B cell (primary cell): Measurements from ENCODE around the gene CLCN3. TPM values are rescaled to one million over a fixed set of nuclear protein-coding genes. Genes with fewer than 3 reads are reported as not detected.
"Not testable (repeated sequence)": the region's sequence is repeated elsewhere in the genome, so short reads cannot be mapped to it uniquely, and the experiment has no call there.

Experiments
- ATAC-seq: fragments of 200-7000 bp; cut with Tn5 transposase; one replicate; pipeline ENCODE4 v1.10.0; 2021; ENCODE audit warnings: low read depth, mild to moderate bottlenecking, moderate number of reproducible peaks, moderate library complexity
- CTCF ChIA-PET: fragments of 350-600 bp; sonication (Branson Sonifier 250); formaldehyde crosslinking; loops from one replicate; lab custom pipeline; 2021; ENCODE audit warnings: antibody characterized with exemption, inconsistent platforms; lab: Charles Lee
- POLR2A ChIA-PET: fragments of 350-600 bp; sonication (Branson Sonifier 250); formaldehyde crosslinking; loops from one replicate; lab custom pipeline; 2021; ENCODE audit warnings: antibody characterized with exemption; lab: Charles Lee
- DNase-seq: peaks from one replicate; pipeline ENCODE4 v3.0.0; 2013
- H2AFZ ChIP-seq: 2 replicates; pipeline ENCODE4 v1.6.1; 2012; ENCODE audit warnings: mild to moderate bottlenecking, low read depth, low read length; ENCODE audit not compliant: insufficient read depth, poor library complexity, severe bottlenecking
- H3K27ac ChIP-seq, 2 donors: 1 replicate in 1 of 2; 2 replicates in 1 of 2; pipeline ENCODE4 v1.5.1; 2012 to 2013; ENCODE audit warnings: low read length in 2 of 2, mild to moderate bottlenecking in 2 of 2, moderate library complexity in 1 of 2
- H3K27me3 ChIP-seq, 4 experiments: fragments of 200-600 bp in 1 of 4; sonication (generic) in 1 of 4; replicated peaks in 1 of 4; 1 replicate in 2 of 4; 2 replicates in 2 of 4; pipeline versions ENCODE4 v1.6.1 to v1.7.0; 2013 to 2016; ENCODE audit warnings: low read length in 3 of 4, mild to moderate bottlenecking in 2 of 4, mixed read lengths in 1 of 4, moderate library complexity in 1 of 4; ENCODE audit not compliant: insufficient read depth in 4 of 4, control insufficient read depth in 3 of 4; ENCODE audit errors: control extremely low read depth in 1 of 4
- H3K36me3 ChIP-seq, 2 experiments: replicated peaks in 1 of 2; 1 replicate in 1 of 2; 2 replicates in 1 of 2; pipeline versions ENCODE4 v1.6.1 to v1.7.1; 2013; ENCODE audit warnings: low read length in 1 of 2; ENCODE audit not compliant: insufficient read depth in 2 of 2, control insufficient read depth in 1 of 2; ENCODE audit errors: control extremely low read depth in 1 of 2, extremely low read depth in 1 of 2
- H3K4me1 ChIP-seq, 2 donors: fragments of 200-600 bp in 1 of 2; sonication (generic) in 1 of 2; 1 replicate in 1 of 2; 2 replicates in 1 of 2; pipeline versions ENCODE4 v1.5.1 to v1.6.1; 2013 to 2017; ENCODE audit warnings: low read length in 2 of 2; ENCODE audit not compliant: control insufficient read depth in 2 of 2, insufficient read depth in 2 of 2
- H3K4me2 ChIP-seq: replicated peaks from 2 replicates; pipeline ENCODE3; 2012; ENCODE audit warnings: mild to moderate bottlenecking, low read depth, low read length; ENCODE audit not compliant: poor library complexity, severe bottlenecking
- H3K4me3 ChIP-seq, 5 experiments: fragments of 200-600 bp in 1 of 5; sonication (generic) in 1 of 5; 1 replicate in 3 of 5; 2 replicates in 2 of 5; pipeline versions ENCODE4 v1.5.1 to v1.7.0; 2011 to 2016; ENCODE audit warnings: low read length in 4 of 5, mild to moderate bottlenecking in 4 of 5, low read depth in 2 of 5, control low read depth in 1 of 5, moderate library complexity in 1 of 5; ENCODE audit not compliant: insufficient read depth in 1 of 5; ENCODE audit errors: control extremely low read depth in 1 of 5, extremely low read depth in 1 of 5
- H3K79me2 ChIP-seq: fragments of 200-600 bp; sonication (generic); one replicate; pipeline ENCODE4 v1.6.0; 2016; ENCODE audit warnings: low read length; ENCODE audit not compliant: control insufficient read depth, insufficient read depth
- H3K9ac ChIP-seq: fragments of 200-600 bp; sonication (generic); 2 replicates; pipeline ENCODE4 v1.6.1; 2017; ENCODE audit warnings: mild to moderate bottlenecking, low read length, moderate library complexity
- H3K9me3 ChIP-seq, 3 donors: one replicate each; pipeline versions ENCODE4 v1.6.1 to v1.7.1; 2013; ENCODE audit warnings: low read length in 2 of 3; ENCODE audit not compliant: control insufficient read depth in 2 of 3, insufficient read depth in 1 of 3; ENCODE audit errors: control extremely low read depth in 1 of 3
- H4K20me1 ChIP-seq: 2 replicates; pipeline ENCODE4 v1.6.0; 2012; ENCODE audit warnings: mild to moderate bottlenecking, low read length; ENCODE audit not compliant: insufficient read depth, control insufficient read depth, poor library complexity, severe bottlenecking
- H3K27ac Mint-ChIP-seq: one replicate; pipeline ENCODE4 v1.8.0; 2021; ENCODE audit warnings: mixed read lengths
- H3K27me3 Mint-ChIP-seq: one replicate; pipeline ENCODE4 v1.8.0; 2021; ENCODE audit warnings: mixed read lengths
- H3K4me1 Mint-ChIP-seq: one replicate; pipeline ENCODE4 v1.8.0; 2021; ENCODE audit warnings: mixed read lengths
- H3K4me3 Mint-ChIP-seq: one replicate; pipeline ENCODE4 v1.8.0; 2021; ENCODE audit warnings: mixed read lengths
- H3K9me3 Mint-ChIP-seq: one replicate; pipeline ENCODE4 v1.8.0; 2022; ENCODE audit warnings: mixed read lengths; ENCODE audit not compliant: insufficient read depth
- EZH2 ChIP-seq: IDR thresholded peaks from 2 replicates; pipeline ENCODE4 v1.6.1; 2012; ENCODE audit warnings: borderline replicate concordance, low read depth, mild to moderate bottlenecking, moderate library complexity, low read length; ENCODE audit not compliant: insufficient read depth, poor library complexity, severe bottlenecking
- WGBS: methylation state at CpG from one replicate; pipeline ENCODE4 v1.1.5; 2013; ENCODE audit warnings: missing lambda C conversion rate; ENCODE audit not compliant: insufficient coverage; 5-methylcytosine and 5-hydroxymethylcytosine counted together
- intact Hi-C: fragments of 100-400 bp; cut with micrococcal nuclease; formaldehyde crosslinking; loops from one replicate; pipeline ENCODE4 v1.10.0; 2022
- polyA plus RNA-seq: library from polyadenylated mRNA; depleted of rRNA; stranded (reverse); fragments of >200 nt; gene quantifications from 2 replicates; pipeline ENCODE4 v1.2.3, GENCODE V29; 2012
- total RNA-seq, 2 donors: library from RNA; stranded (reverse); fragments of 120-200 nt in 1 of 2; gene quantifications; 1 replicate in 1 of 2; 2 replicates in 1 of 2; pipeline versions ENCODE4 v1.2.3 to v1.2.4, GENCODE V29; 2013 to 2022
- TF ChIP-seq, protein P1 (sequence below): fragments of 200-600 bp; IDR thresholded peaks from one replicate; pipeline ENCODE4 v1.8.0; 2022; ENCODE audit warnings: antibody characterized with exemption, mild to moderate bottlenecking

Gene CLCN3
- total and polyA plus RNA-seq, 2 donors (not counting 1 experiment from before 2014, with no cell fraction given): 5.0 to 32.7 TPM

DNA sequence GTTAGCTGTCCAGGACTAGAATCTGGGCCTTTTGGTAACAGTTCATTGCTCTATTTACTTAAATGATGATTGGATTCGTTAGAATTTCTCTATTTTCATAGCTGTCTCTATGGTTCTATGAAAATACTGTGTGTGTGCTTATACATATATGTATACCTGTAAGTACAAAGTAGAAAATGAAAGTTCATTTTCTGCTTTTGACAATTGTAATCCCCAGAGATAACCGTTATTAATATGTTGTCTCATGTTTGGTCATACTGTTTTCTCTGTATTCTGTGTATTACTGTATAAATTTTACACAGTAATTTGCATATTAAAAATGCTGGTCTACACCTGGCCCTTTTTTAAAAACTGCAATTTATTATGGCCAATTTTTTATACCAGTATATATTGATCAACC is 55.4 kb downstream of the CLCN3 start:
- intact Hi-C loops: no loop called here
- peaks cover 0 to 7% (median 0%) of the 10 kb centered on the region in 3 donors for H3K9me3 ChIP-seq
- no peak overlapping the region for H2AFZ ChIP-seq
- ATAC-seq (no peak), DNase-seq (no peak)
- no peaks in the 10 kb centered on the region for H3K4me1 ChIP-seq
- H3K9ac ChIP-seq: no peak overlapping the region
- TF ChIP-seq, protein P1, sequence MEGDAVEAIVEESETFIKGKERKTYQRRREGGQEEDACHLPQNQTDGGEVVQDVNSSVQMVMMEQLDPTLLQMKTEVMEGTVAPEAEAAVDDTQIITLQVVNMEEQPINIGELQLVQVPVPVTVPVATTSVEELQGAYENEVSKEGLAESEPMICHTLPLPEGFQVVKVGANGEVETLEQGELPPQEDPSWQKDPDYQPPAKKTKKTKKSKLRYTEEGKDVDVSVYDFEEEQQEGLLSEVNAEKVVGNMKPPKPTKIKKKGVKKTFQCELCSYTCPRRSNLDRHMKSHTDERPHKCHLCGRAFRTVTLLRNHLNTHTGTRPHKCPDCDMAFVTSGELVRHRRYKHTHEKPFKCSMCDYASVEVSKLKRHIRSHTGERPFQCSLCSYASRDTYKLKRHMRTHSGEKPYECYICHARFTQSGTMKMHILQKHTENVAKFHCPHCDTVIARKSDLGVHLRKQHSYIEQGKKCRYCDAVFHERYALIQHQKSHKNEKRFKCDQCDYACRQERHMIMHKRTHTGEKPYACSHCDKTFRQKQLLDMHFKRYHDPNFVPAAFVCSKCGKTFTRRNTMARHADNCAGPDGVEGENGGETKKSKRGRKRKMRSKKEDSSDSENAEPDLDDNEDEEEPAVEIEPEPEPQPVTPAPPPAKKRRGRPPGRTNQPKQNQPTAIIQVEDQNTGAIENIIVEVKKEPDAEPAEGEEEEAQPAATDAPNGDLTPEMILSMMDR: no peak
- TF ChIP-seq EZH2: no peak
- H3K27me3 Mint-ChIP-seq: no peaks in the 10 kb centered on the region
- no peak overlapping the region for H3K4me3 Mint-ChIP-seq
- no CpG with 5 or more reads among the region's 2 CpGs for WGBS
- H4K20me1 ChIP-seq: no peaks in the 10 kb centered on the region
- peaks cover 3 to 8% of the 10 kb centered on the region in 2 experiments for H3K36me3 ChIP-seq
- POLR2A ChIA-PET: no interaction called here
- no peak overlapping the region for H3K4me2 ChIP-seq
- peaks cover 6% of the 10 kb centered on the region for H3K79me2 ChIP-seq
- no peaks in the 10 kb centered on the region for H3K9me3 Mint-ChIP-seq
- H3K4me3 ChIP-seq: no peak overlapping the region
- H3K27ac ChIP-seq: no peak overlapping the region
- peaks cover 5% of the 10 kb centered on the region for H3K4me1 Mint-ChIP-seq
- CTCF ChIA-PET: no interaction called here
- no peaks in the 10 kb centered on the region for H3K27me3 ChIP-seq
- no peak overlapping the region for H3K27ac Mint-ChIP-seq

DNA sequence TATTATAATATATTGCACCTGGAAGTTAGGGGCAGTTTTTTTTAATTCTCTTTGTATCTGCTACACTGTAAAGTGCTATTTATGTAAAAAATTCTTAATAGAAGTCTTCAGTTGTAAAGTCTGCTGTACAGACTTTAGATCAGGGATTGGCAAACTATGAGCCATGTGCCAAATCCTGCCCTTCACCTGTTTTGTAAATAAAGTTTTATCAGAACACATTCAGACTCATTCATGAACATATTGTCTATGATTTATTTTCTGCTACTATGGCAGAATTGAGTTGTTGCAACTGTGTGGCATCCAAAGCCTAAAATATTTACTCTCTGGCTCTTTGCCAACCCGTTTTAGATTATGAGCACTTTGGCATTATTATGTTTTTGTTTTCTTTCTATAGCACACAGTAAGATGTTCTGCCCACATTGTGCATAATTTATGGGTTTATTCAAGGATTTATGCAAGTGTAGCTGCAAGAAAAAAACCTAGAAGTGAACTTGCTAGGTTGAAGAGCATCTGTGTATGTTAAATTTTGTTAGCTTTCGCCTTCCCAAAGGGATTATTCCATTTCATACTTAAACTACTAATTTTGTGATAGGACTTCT is 56.9 kb downstream of the CLCN3 start:
- intact Hi-C loops: no loop called here
- Histone ChIP-seq H3K4me3 (no peak overlapping the region), H3K36me3 (peaks cover 1 to 9% of the 10 kb centered on the region in 2 experiments), H3K9ac (no peak overlapping the region), H3K27ac (no peak overlapping the region), H3K4me2 (no peak overlapping the region), H3K79me2 (peaks cover 3% of the 10 kb centered on the region), H4K20me1 (no peaks in the 10 kb centered on the region), H3K4me1 (no peaks in the 10 kb centered on the region), H3K27me3 (no peaks in the 10 kb centered on the region), H2AFZ (no peak overlapping the region), H3K9me3 (peaks cover 0 to 7% (median 0%) of the 10 kb centered on the region in 3 donors)
- H3K9me3 Mint-ChIP-seq: no peaks in the 10 kb centered on the region
- H3K27me3 Mint-ChIP-seq: no peaks in the 10 kb centered on the region
- no peak for DNase-seq
- no peak overlapping the region for H3K4me3 Mint-ChIP-seq
- ATAC-seq: no peak
- WGBS: no CpG with 5 or more reads among the region's 2 CpGs
- H3K27ac Mint-ChIP-seq: no peak overlapping the region
- POLR2A ChIA-PET: no interaction called here
- TF ChIP-seq EZH2: no peak
- TF ChIP-seq, protein P1: no peak
- peaks cover 5% of the 10 kb centered on the region for H3K4me1 Mint-ChIP-seq
- CTCF ChIA-PET: no interaction called here

DNA sequence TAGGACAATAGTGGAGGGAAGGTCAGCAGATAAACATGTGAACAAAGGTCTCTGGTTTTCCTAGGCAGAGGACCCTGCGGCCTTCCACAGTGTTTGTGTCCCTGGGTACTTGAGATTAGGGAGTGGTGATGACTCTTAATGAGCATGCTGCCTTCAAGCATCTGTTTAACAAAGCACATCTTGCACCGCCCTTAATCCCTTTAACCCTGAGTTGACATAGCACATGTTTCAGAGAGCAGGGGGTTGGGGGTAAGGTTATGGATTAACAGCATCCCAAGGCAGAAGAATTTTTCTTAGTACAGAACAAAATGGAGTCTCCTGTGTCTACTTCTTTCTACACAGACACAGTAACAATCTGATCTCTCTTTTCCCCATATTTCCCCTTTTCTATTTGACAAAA is 58.1 kb downstream of the CLCN3 start:
- DNase-seq, H3K27ac ChIP-seq, ATAC-seq, H3K27me3 ChIP-seq, H3K4me3 ChIP-seq, H3K27ac Mint-ChIP-seq, H2AFZ ChIP-seq, H3K4me3 Mint-ChIP-seq, CTCF ChIA-PET, POLR2A ChIA-PET, H4K20me1 ChIP-seq, H3K9ac ChIP-seq, H3K4me1 Mint-ChIP-seq, H3K4me2 ChIP-seq, H3K9me3 Mint-ChIP-seq, H3K27me3 Mint-ChIP-seq, H3K4me1 ChIP-seq, intact Hi-C loops, H3K79me2 ChIP-seq, H3K9me3 ChIP-seq: not testable (repeated sequence)
- no CpG with 5 or more reads among the region's 2 CpGs for WGBS
- peaks cover 1 to 18% of the 10 kb centered on the region in 2 experiments for H3K36me3 ChIP-seq
